HFFc6 (cell line): ENCODE results near the gene SSBP3. TPM values are rescaled to one million over a fixed set of nuclear protein-coding genes. Genes with fewer than 3 reads are reported as not detected.

ENCODE experiments used
- DNase-seq: peaks from one replicate; pipeline ENCODE4 v3.0.0-alpha.2; 2018
- H3K27ac Mint-ChIP-seq: 2 replicates; pipeline ENCODE4 v1.8.0; 2020; ENCODE audit warnings: mild to moderate bottlenecking, mixed read lengths
- H3K27me3 Mint-ChIP-seq: 2 replicates; pipeline ENCODE4 v1.8.0; 2021; ENCODE audit warnings: mild to moderate bottlenecking, moderate library complexity, mixed read lengths; ENCODE audit not compliant: insufficient read depth
- H3K36me3 Mint-ChIP-seq: 2 replicates; pipeline ENCODE4 v1.8.0; 2021; ENCODE audit warnings: low read depth, mixed read lengths
- H3K4me1 Mint-ChIP-seq: 2 replicates; pipeline ENCODE4 v1.8.0; 2020; ENCODE audit warnings: low read depth, mixed read lengths
- H3K4me3 Mint-ChIP-seq: 2 replicates; pipeline ENCODE4 v1.8.0; 2020; ENCODE audit warnings: mild to moderate bottlenecking, moderate library complexity, mixed read lengths
- H3K9me3 Mint-ChIP-seq: 2 replicates; pipeline ENCODE4 v1.8.0; 2020; ENCODE audit warnings: mild to moderate bottlenecking, mixed read lengths
- total RNA-seq, 6 experiments: library from RNA; stranded (reverse); fragmentation: NEBNext Ultra II Directional; extraction: Animal tissue kit (Norgen Biotek cat#: 25700); gene quantifications; 2 replicates in 1 of 6; 3 replicates in 5 of 6; pipeline ENCODE4 v1.2.3, GENCODE V29; 2021
- TF ChIP-seq, protein P1 (sequence below): fragments of 200-600 bp; sonication (generic); IDR thresholded peaks from 2 replicates; pipeline ENCODE4 v1.5.0; 2021; ENCODE audit warnings: antibody characterized with exemption, mild to moderate bottlenecking

SSBP3 gene
- total RNA-seq, 6 experiments from 2014 or later, result 42.3 to 72.2 (median 58.1) TPM

DNA sequence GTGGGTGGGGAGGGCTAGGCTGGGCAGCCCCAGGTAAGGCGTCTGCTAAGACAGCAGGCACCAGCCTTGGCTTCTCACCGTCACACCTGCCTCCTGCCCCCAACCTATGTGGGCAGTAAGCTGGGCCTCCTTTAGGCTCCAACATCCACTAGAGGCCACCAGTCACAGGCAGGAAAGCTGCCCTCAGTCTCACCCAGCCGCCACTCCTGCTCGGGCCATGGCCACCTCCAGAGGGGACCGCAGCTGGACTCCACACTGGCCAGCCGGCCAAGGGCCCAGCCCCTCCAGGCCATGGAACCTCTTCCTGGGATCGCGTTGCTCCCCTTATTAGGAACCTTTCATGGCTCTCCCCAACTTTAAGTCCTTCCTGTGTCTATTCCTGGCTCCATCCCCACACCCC is 131.7 kb downstream of the SSBP3 start:
- Mint-ChIP-seq H3K4me1 (peaks cover 65% of the 10 kb centered on the region), H3K9me3 (no peaks in the 10 kb centered on the region), H3K27ac (peak overlapping the region; percentile 88), H3K4me3 (no peak overlapping the region), H3K27me3 (peaks cover 5% of the 10 kb centered on the region; the same call in 1 of the 2 replicates), H3K36me3 (peaks cover 4% of the 10 kb centered on the region)
- no peak for DNase-seq
- TF ChIP-seq, protein P1, sequence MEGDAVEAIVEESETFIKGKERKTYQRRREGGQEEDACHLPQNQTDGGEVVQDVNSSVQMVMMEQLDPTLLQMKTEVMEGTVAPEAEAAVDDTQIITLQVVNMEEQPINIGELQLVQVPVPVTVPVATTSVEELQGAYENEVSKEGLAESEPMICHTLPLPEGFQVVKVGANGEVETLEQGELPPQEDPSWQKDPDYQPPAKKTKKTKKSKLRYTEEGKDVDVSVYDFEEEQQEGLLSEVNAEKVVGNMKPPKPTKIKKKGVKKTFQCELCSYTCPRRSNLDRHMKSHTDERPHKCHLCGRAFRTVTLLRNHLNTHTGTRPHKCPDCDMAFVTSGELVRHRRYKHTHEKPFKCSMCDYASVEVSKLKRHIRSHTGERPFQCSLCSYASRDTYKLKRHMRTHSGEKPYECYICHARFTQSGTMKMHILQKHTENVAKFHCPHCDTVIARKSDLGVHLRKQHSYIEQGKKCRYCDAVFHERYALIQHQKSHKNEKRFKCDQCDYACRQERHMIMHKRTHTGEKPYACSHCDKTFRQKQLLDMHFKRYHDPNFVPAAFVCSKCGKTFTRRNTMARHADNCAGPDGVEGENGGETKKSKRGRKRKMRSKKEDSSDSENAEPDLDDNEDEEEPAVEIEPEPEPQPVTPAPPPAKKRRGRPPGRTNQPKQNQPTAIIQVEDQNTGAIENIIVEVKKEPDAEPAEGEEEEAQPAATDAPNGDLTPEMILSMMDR, result peak; percentile 17; the same call in 1 of the 2 replicates

DNA sequence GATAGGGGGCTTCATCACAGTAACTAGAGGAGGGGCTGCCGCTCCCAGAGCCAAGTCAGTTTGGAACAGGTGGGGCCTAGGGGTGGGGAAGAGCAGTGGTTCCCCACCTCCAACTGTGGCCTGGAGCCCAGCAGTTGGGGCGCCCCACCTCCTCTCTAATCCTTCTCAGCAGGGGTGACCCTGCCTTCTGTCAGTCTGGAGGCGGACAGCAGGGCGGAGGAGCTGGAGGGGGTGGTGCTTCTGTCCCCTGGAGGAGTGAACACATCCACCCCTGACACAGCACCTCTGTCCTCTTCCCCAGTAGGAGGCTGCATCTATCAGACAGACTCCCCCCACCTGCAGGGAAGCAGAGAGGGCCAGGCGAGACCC is 132.4 kb downstream of the SSBP3 start:
- Mint-ChIP-seq H3K9me3 (no peaks in the 10 kb centered on the region), H3K27me3 (peaks cover 5% of the 10 kb centered on the region; the same call in 1 of the 2 replicates), H3K4me1 (peaks cover 58% of the 10 kb centered on the region), H3K36me3 (no peaks in the 10 kb centered on the region; the same call in 1 of the 2 replicates), H3K27ac (peak overlapping the region; percentile 97), H3K4me3 (peak overlapping the region; percentile 77; the same call in 1 of the 2 replicates)
- TF ChIP-seq, protein P1, result no peak
- no peak for DNase-seq

DNA sequence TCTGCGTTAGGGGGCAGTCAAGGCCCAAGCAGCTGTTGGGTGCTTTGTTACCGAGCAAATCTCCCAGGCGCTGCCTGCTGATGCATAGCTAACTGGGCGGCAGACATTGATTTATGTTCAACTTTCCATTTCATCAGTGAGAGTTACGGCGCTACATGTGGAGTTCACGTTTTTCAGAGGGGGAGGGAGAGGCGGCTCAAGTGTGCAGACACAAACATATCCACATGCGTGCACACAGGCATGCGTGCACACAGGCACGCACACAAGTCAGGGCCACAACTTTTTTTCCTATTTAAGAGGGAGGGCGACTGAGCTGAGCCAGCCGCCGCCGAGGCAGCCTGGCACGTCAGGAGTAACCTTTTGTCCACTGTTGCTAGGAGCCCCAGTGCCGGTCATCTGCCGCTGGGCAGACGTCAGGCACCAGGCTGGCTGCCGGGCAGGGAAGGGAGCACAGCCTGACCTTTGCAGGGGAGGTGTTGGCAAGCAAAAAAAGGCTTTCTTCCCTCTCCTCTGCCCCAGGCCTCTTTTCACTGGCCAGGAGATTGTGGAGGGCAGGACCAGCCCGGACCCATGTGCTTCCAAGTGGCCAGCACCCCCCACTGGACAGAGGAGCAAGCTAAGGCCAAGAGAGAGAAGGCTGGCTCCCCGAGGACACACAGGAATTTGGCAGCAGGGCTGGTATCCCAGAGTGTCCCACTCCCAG is 133.0 kb downstream of the SSBP3 start:
- peak overlapping the region; percentile 77 for H3K4me3 Mint-ChIP-seq
- DNase-seq, result peak; percentile 90
- H3K27ac Mint-ChIP-seq, result peak overlapping the region; percentile 97
- TF ChIP-seq, protein P1, result peak; percentile 22; the same call in 1 of the 2 replicates
- H3K36me3 Mint-ChIP-seq, result no peaks in the 10 kb centered on the region; the same call in 1 of the 2 replicates
- no peaks in the 10 kb centered on the region for H3K9me3 Mint-ChIP-seq
- peaks cover 57% of the 10 kb centered on the region for H3K4me1 Mint-ChIP-seq
- peaks cover 5% of the 10 kb centered on the region; the same call in 1 of the 2 replicates for H3K27me3 Mint-ChIP-seq

DNA sequence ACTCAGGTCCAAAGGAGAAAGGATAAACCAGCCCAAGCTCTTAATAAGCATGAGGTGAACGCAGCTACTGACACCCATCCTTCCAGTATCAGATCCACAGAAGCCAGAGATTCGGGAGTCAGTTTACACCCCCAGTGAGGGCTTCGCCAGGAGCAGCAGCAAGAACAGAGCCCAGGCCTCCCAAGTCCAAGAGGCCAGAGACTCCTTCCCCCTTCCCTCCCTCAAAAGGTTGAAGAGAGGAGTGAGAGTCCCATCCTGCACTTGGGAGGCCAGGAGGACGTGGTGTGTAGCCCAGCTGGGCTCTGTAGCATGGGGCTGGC is 133.5 kb downstream of the SSBP3 start:
- H3K36me3 Mint-ChIP-seq, result no peaks in the 10 kb centered on the region; the same call in 1 of the 2 replicates
- peaks cover 52% of the 10 kb centered on the region for H3K4me1 Mint-ChIP-seq
- H3K4me3 Mint-ChIP-seq, result peak overlapping the region; percentile 77
- peak overlapping the region; percentile 97 for H3K27ac Mint-ChIP-seq
- H3K27me3 Mint-ChIP-seq, result peaks cover 5% of the 10 kb centered on the region; the same call in 1 of the 2 replicates
- DNase-seq, result no peak
- TF ChIP-seq, protein P1, result peak; percentile 75
- H3K9me3 Mint-ChIP-seq, result no peaks in the 10 kb centered on the region

DNA sequence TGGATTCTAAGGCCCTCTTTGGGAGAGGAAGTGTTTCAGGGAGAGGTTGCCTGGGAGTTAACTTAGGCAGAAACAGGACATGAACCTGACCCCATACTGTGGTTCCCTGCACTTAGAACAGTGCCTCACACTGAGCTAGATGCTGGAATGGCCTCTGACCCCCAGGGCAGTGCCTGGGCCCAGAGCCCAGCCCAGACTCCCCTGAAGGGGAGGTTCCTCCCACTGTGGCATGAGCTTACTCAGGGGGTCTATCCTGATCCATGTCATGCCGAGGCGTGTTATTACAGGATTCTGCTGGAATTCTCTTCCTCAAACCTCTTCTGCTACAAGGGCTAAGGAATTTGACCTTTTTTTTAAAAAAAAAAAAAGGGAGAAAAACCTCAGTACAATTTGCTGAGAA is 134.1 kb downstream of the SSBP3 start:
- no peaks in the 10 kb centered on the region for H3K36me3 Mint-ChIP-seq
- peak overlapping the region; percentile 97 for H3K27ac Mint-ChIP-seq
- H3K4me1 Mint-ChIP-seq, result peaks cover 46% of the 10 kb centered on the region
- no peak for DNase-seq
- TF ChIP-seq, protein P1, result no peak
- H3K9me3 Mint-ChIP-seq, result no peaks in the 10 kb centered on the region
- peaks cover 5% of the 10 kb centered on the region for H3K27me3 Mint-ChIP-seq
- no peak overlapping the region for H3K4me3 Mint-ChIP-seq
